ENCODE data around the gene GPC5. TPM values are rescaled to one million over a fixed set of nuclear protein-coding genes. Genes with fewer than 3 reads are reported as not detected.

Gene GPC5
- total and polyA plus RNA-seq, 2 of the 8 experiments (the other 6 are each of a cell fraction or from before 2014, with no cell fraction given) = 0.20 to 0.39 TPM

- CTCF ChIA-PET (ENCODE audit: partially characterized antibody) = interaction anchor here (0.9 to 1.1 kb wide), 5 partner anchors 10 to 220 kb away, joined by 3 to 4 read pairs (median 3); no protein-coding TSS in a partner anchor
These were observed 1498.4 kb downstream of the GPC5 start for GRCh38 chr13:92896842-92897241.

More at GRCh38 chr13:92896842-92897241, 1498.4 kb downstream of the GPC5 start:
- Histone ChIP-seq H3K36me3 (ENCODE audit: control insufficient read depth in 2 of 4, insufficient read depth in 4 of 4, low read length in 3 of 4) (no peaks in the 10 kb centered on the region), H2BK15ac (ENCODE audit: low read length) (no peak overlapping the region), H3K27me3 (replicated peaks in 1 of 4; ENCODE audit: control insufficient read depth in 3 of 4, extremely low read depth in 1 of 4, insufficient read depth in 3 of 4, low read length in 3 of 4) (no peaks in the 10 kb centered on the region), H4K8ac (ENCODE audit: extremely low read depth, insufficient read depth, low read length) (no peak overlapping the region), H2BK120ac (replicated peaks; ENCODE audit: low read depth, low read length) (no peak overlapping the region), H3K9me3 (ENCODE audit: insufficient read depth in 2 of 2, low read depth in 1 of 2, low read length in 1 of 2) (no peaks in the 10 kb centered on the region), H2AK5ac (ENCODE audit: low read depth, low read length) (no peak overlapping the region), H3K14ac (ENCODE audit: insufficient read length) (no peak overlapping the region), H4K91ac (replicated peaks; ENCODE audit: insufficient read length, low read length) (no peak overlapping the region), H3K23ac (ENCODE audit: insufficient read length) (no peak overlapping the region), H3K4me3 (ENCODE audit: extremely low read depth in 1 of 4, insufficient read depth in 2 of 4, low read depth in 3 of 4, low read length in 4 of 4) (no peak overlapping the region), H3K27ac (ENCODE audit: low read depth, low read length) (no peak overlapping the region), H3K4me1 (replicated peaks in 1 of 4; ENCODE audit: control insufficient read depth in 3 of 4, insufficient read depth in 4 of 4, low read length in 3 of 4) (no peaks in the 10 kb centered on the region), H3K79me1 (ENCODE audit: low read depth, low read length) (no peaks in the 10 kb centered on the region), H4K5ac (ENCODE audit: insufficient read length, low read depth, low read length) (no peak overlapping the region), H3K9ac (replicated peaks in 1 of 4; ENCODE audit: extremely low read depth in 1 of 4, low read depth in 3 of 4, low read length in 3 of 4) (no peak overlapping the region), H3K23me2 (ENCODE audit: low read depth, low read length) (no peaks in the 10 kb centered on the region), H3K18ac (ENCODE audit: extremely low read depth, low read length) (no peak overlapping the region), H2BK20ac (ENCODE audit: low read length) (no peak overlapping the region), H4K20me1 (replicated peaks in 1 of 2; ENCODE audit: control insufficient read depth in 1 of 2, insufficient read depth in 2 of 2, low read length in 2 of 2) (no peaks in the 10 kb centered on the region), H3K79me2 (ENCODE audit: control insufficient read depth in 1 of 2, insufficient read depth in 2 of 2, low read length in 2 of 2) (no peaks in the 10 kb centered on the region), H3K56ac (replicated peaks; ENCODE audit: insufficient read length, low read depth, low read length) (no peak overlapping the region), H3K4me2 (ENCODE audit: insufficient read depth in 1 of 2, low read depth in 2 of 2, low read length in 2 of 2) (no peak overlapping the region), H3K4ac (replicated peaks; ENCODE audit: insufficient read length, low read depth, low read length) (no peak overlapping the region), H2BK5ac (ENCODE audit: low read depth, low read length) (no peak overlapping the region), H2BK12ac (ENCODE audit: low read depth, low read length) (no peak overlapping the region), H2AFZ (ENCODE audit: low read length) (no peak overlapping the region)
- TF ChIP-seq RAD21 (IDR thresholded peaks at IDR 0.05 in 1 of 2, conservative IDR thresholded peaks at IDR 0.05 in 1 of 2; ENCODE audit: low read depth in 2 of 2, low read length in 2 of 2) = peak; percentile 80 to 81
- TF ChIP-seq FOSL1 (IDR thresholded peaks at IDR 0.05; ENCODE audit: insufficient read depth, low read depth, low read length) = no peak
- TF ChIP-seq CTCF (IDR thresholded peaks at IDR 0.05; ENCODE audit: control extremely low read depth in 1 of 3, insufficient read depth in 1 of 3, low read depth in 1 of 3, low read length in 3 of 3) = peak in 2 of 3 experiments; percentile 24 to 42; a peak in 2 of 4 replicates
- TF ChIP-seq TBP (IDR thresholded peaks at IDR 0.05; ENCODE audit: low read depth, low read length) = no peak
- DNase-seq (ENCODE audit: low read depth in 1 of 2, low spot score in 2 of 2) = no peak
- FAIRE-seq = no peak
- POLR2A ChIA-PET (ENCODE audit: partially characterized antibody) = no interaction called here
- WGBS, 2 experiments (ENCODE audit: extremely low coverage in 1 of 2, insufficient coverage in 1 of 2, insufficient read length in 1 of 2, insufficient replicate concordance in 2 of 2, low coverage in 1 of 2, low lambda C conversion rate in 2 of 2, missing lambda C conversion rate in 1 of 2) = 76% methylated on average over 2 of the region's 2 CpGs; no CpG with 5 or more reads in 1 of the 2 experiments

All from H1 (cell line).